Coronary artery (tissue), 2 donors: ENCODE data around the gene ATIC.

Source experiments
- DNase-seq: peaks from one replicate; pipeline ENCODE4 v3.0.0-alpha.2; 2017; ENCODE audit warnings: low spot score
- H3K27ac ChIP-seq, 2 donors: fragments of 200-600 bp; sonication (generic); one replicate each; pipeline ENCODE4 v1.5.1; 2016 to 2019
- H3K4me3 ChIP-seq: fragments of 200-600 bp; sonication (generic); 2 replicates; pipeline ENCODE4 v1.5.1; 2016; ENCODE audit warnings: mild to moderate bottlenecking, moderate library complexity
- CTCF ChIP-seq: fragments of 200-600 bp; sonication (generic); IDR thresholded peaks from one replicate; pipeline ENCODE4 v1.5.1; 2019; ENCODE audit warnings: antibody characterized with exemption

Gene ATIC

GRCh38 chr2:215374642-215375466, 63.0 kb downstream of the ATIC start:
- TF ChIP-seq CTCF, result no peak
- Histone ChIP-seq H3K27ac (no peak overlapping the region), H3K4me3 (no peak overlapping the region)
- DNase-seq, result no peak

DNA sequence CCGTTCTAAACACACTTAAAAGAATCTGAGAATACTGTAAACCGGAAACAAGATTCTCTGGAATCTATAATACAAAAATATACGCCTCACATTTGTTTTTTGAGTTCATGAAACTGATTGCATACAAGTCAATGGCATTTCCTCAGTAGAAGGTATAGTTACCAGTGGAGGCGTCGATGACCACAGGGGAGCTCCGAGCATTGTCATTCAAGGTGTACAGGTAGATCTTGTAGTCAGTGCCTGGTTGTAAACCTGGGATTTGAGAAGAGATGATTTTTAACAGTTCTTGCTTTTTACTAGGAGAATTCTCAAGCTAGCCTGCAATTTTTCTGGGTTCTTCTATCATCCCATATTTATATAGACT, 63.6 kb downstream of the ATIC start:
- H3K4me3 ChIP-seq, result no peak overlapping the region
- no peak for DNase-seq
- TF ChIP-seq CTCF, result no peak
- H3K27ac ChIP-seq, result no peak overlapping the region

- Histone ChIP-seq H3K27ac (no peak overlapping the region), H3K4me3 (no peak overlapping the region)
- TF ChIP-seq CTCF, result no peak
- DNase-seq, result no peak
Measured at GRCh38 chr2:215376103-215376780, 64.4 kb downstream of the ATIC start.

- DNase-seq, result no peak
- Histone ChIP-seq H3K4me3 (no peak overlapping the region), H3K27ac (peak overlapping the region in 1 of 2 donors; percentile 5)
- TF ChIP-seq CTCF, result no peak
Measured at GRCh38 chr2:215377283-215377682, 65.4 kb downstream of the ATIC start.

GRCh38 chr2:215378045-215378444, 66.2 kb downstream of the ATIC start:
- H3K27ac ChIP-seq, result no peak overlapping the region

DNA sequence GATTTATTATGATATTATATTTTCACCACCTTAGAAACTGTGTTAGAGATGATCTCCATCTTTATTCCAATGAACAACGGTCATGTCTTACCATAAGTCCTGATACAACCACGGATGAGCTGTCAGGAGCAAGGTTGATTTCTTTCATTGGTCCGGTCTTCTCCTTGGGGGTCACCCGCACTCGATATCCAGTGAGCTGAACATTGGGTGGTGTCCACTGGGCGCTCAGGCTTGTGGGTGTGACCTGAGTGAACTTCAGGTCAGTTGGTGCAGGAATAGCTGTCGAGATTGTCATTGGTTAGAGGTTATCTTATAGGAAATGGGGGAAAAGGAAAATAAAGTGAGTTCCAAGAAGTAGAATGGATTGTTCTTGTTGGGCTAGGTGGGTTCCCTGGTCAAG, 67.2 kb downstream of the ATIC start:
- TF ChIP-seq CTCF, result no peak
- H3K4me3 ChIP-seq, result no peak overlapping the region
- DNase-seq, result no peak
- no peak overlapping the region for H3K27ac ChIP-seq

More at GRCh38 chr2:215378045-215378444, 66.2 kb downstream of the ATIC start:
- DNase-seq, result no peak
- TF ChIP-seq CTCF, result no peak
- no peak overlapping the region for H3K4me3 ChIP-seq

- Histone ChIP-seq H3K4me3 (no peak overlapping the region), H3K27ac (no peak overlapping the region)
- DNase-seq, result no peak
- TF ChIP-seq CTCF, result no peak
Measured at GRCh38 chr2:215379948-215380347, 68.1 kb downstream of the ATIC start.
